SK-MEL-5 (cell line): ENCODE results near the gene KCNK18. TPM values are rescaled to one million over a fixed set of nuclear protein-coding genes. Genes with fewer than 3 reads are reported as not detected.
A peak's percentile ranks its signal among the peaks of the same experiment; 100 is the strongest.
"Not testable (repeated sequence)": the region's sequence is repeated elsewhere in the genome, so short reads cannot be mapped to it uniquely, and the experiment has no call there.

ENCODE experiments used
- DNase-seq: peaks from one replicate; pipeline ENCODE4 v3.0.0-alpha.2; 2016; ENCODE audit warnings: low read depth, low spot score
- in situ Hi-C: cut with HindIII; loops from 2 replicates; pipeline ENCODE4 v1.10.0; 2016; ENCODE audit warnings: low sequenced_read_pairs, high pct_unique_total_duplicates, low pct_unique_long_range_greater_than_20kb
- total RNA-seq: library from RNA; depleted of rRNA; stranded (reverse); fragments of >200 nt; shearing (Covaris generic); gene quantifications from 2 replicates; pipeline ENCODE4 v1.2.3, GENCODE V29; 2014

The KCNK18 gene
- total RNA-seq, 1 experiment from 2014 or later = not detected

DNA sequence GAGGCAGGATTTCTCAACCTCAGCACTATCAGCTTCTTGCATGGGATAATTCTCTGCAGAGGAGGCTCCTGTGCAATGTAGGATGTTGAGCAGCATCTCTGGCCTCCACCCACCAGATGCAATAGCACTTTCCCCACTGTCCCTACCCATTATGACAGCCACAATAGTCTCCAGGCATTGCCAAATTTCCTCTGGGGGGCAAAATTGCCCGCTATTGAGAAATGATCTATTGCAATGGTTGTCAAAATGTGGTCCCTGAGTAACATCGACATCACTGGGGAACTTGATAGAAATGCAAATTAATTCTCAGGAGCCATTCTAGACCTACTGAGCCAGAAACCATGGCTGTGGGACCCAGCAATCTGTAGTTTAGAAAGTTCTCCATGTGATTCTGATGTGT is 7.0 kb downstream of the KCNK18 start:
- DNase-seq = no peak
- in situ Hi-C loops = no loop called here

DNA sequence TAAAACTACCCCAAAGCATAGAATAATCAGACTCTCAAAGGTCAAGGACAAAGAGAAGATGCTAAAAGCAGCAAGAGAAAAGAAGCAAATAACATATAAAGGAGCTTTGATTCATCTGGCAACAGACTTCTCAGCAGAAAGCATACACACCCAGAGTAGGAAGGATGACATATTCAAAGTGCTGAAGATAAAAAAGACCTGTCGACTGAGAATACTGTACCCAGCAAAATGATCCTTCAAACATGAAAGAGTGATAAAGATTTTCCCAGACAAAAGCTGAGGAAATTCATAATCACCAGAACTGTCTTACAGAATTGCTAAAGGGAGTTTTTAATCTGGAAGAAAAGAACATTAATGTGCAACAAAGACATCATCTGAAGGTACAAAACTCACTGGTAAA is 14.9 kb downstream of the KCNK18 start:
- in situ Hi-C loops = no loop called here
- no peak for DNase-seq

- DNase-seq = no peak
- in situ Hi-C loops = no loop called here
Measured at GRCh38 chr10:117214401-117214800, 17.1 kb downstream of the KCNK18 start.

GRCh38 chr10:117215079-117215478 is 17.8 kb downstream of the KCNK18 start:
- in situ Hi-C loops = no loop called here

GRCh38 chr10:117216028-117216427 is 18.7 kb downstream of the KCNK18 start:
- no peak for DNase-seq
- in situ Hi-C loops = no loop called here

More at GRCh38 chr10:117215079-117215478, 17.8 kb downstream of the KCNK18 start:
- no peak for DNase-seq

GRCh38 chr10:117216611-117217195 is 19.4 kb downstream of the KCNK18 start:
- in situ Hi-C loops = no loop called here
- peak; percentile 49 for DNase-seq

GRCh38 chr10:117217196-117217761 is 20.0 kb downstream of the KCNK18 start:
- in situ Hi-C loops = no loop called here
- peak; percentile 24 for DNase-seq

- no peak for DNase-seq
- in situ Hi-C loops = no loop called here
Measured at GRCh38 chr10:117218654-117219053, 21.4 kb downstream of the KCNK18 start.

DNA sequence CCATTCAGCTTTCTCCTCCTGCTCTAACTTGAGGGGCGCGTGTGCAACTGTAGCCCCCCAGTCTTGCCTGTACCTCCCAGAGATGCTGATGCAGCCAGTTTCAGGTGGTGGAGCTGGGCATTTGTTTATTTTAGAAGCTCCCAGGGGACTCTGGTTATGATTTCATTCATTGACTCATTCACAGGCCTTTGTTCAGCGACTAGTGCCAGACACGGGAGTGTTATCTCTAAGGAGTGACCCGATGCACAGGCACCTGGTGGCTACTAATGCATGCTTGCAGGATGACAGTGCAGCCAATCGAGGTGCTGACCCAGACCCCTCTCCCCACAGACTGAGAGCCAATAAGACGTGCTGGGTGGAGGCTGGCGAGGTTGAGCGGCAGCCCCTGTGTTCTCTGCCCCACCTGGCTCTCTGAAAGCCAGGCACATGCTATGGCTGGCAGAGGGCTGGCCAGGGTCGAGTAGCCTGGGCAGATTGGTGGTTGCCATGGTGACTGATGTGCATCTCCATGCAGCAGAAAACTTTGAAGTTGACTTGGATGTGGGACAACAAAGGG is 23.9 kb downstream of the KCNK18 start:
- in situ Hi-C loops = no loop called here
- DNase-seq = no peak

GRCh38 chr10:117222552-117222951 is 25.3 kb downstream of the KCNK18 start:
- DNase-seq = no peak
- in situ Hi-C loops = no loop called here

GRCh38 chr10:117222976-117223692 is 25.8 kb downstream of the KCNK18 start:
- DNase-seq = no peak
- in situ Hi-C loops = no loop called here

DNA sequence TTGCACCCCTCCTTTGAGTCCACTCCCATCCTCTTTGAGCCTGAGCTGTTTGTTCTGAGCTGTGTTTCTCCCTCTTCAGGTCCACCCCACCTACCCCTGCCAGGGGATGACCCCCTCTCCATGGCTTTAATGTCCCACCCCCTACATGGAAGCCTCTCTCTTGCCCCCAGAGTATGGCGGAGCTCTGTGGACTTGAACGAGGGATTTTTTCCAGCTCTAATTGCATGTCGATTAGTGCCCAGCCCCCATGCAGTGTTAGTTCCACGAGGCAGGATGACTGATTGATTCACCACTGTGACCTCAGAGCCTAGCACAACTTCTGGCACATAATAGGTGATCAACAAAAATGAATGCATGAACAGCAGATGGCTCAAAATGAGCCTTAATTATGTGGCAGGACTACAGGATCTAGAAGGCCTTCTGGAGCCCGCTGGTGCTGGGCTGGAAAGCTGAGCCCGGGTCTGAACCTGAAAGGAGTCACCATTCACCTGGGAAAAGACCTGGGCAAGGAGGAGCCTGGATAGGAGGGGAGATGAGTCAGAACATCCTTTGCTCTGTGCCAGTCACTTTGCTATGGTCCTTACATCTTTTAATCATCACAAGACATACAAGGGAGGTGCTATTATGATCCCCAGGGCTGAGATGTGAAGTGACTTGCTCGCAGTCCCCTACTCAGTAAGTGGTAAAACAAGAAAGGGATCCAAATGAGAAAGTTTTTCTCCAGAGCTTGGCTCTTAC is 26.6 kb downstream of the KCNK18 start:
- no peak for DNase-seq
- in situ Hi-C loops = no loop called here

GRCh38 chr10:117224881-117225280 is 27.6 kb downstream of the KCNK18 start:
- DNase-seq = no peak
- in situ Hi-C loops = no loop called here

DNA sequence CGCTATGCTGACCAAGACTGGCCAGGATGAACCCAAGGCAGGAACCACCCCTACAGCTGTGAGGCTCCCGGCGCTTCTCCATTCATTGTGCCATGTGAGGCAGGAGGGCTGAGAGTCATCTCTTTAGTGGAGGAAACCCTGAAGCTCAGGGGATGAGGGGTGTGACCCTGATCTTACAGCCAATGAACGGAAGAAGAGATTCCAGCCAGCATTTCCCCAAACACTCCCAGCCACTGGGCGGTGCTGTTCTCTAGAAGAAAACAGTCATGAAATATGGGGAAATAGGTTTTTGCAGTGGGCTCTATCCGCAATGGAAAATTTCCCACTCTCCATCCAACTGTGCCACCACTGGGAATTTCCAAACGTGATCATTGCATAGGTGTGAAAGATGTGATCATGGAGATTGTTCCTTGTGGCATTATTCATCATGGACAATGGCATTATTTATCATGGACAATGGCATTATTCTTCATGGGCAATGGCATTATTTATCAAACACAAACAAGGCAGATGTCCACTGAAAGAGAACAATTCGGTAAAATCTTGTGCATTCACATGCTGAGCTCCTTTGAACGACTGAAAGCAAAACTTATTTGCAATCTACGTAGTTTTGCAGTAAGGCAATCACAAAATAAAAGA is 29.6 kb downstream of the KCNK18 start:
- in situ Hi-C loops = no loop called here
- peak; percentile 76 for DNase-seq

GRCh38 chr10:117228210-117228609 is 30.9 kb downstream of the KCNK18 start:
- in situ Hi-C loops = no loop called here
- no peak for DNase-seq

DNA sequence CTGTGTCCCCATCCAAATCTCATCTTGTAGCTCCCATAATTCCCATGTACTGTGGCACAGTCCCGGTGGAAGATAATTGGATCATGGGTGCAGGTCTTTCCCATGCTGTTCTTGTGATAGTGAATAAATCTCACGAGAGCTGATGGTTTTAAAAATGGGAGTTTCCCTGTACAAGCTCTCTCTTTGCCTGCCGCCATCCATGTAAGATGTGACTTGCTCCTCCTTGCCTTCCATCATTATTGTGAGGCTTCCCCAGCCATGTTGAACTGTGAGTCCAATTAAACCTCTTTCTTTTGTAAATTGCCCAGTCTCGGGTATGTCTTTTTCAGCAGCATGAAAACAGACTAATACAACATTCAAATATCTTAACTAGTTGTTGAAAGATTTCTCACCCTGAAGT is 32.8 kb downstream of the KCNK18 start:
- in situ Hi-C loops = not testable (repeated sequence)

GRCh38 chr10:117237401-117237991 is 40.2 kb downstream of the KCNK18 start:
- in situ Hi-C loops = no loop called here
- no peak for DNase-seq

More for the DNA sequence above, 32.8 kb downstream of the KCNK18 start:
- DNase-seq = not testable (repeated sequence)
